Liver (tissue), 9 donors: ENCODE data around the gene ADAMTS2. TPM values are rescaled to one million over a fixed set of nuclear protein-coding genes. Genes with fewer than 3 reads are reported as not detected.

Source experiments
- DNase-seq: peaks from one replicate; pipeline ENCODE4 v3.0.0-alpha.2; 2017; ENCODE audit warnings: low spot score
- H3K27ac ChIP-seq, 2 donors: one replicate each; pipeline ENCODE4 v1.7.0; 2013; ENCODE audit warnings: inconsistent platforms in 2 of 2, low read length in 2 of 2, control low read depth in 1 of 2, low read depth in 1 of 2, mild to moderate bottlenecking in 1 of 2
- H3K27me3 ChIP-seq, 4 donors: one replicate each; pipeline versions ENCODE4 v1.6.1 to v1.7.0; 2013; ENCODE audit warnings: low read length in 3 of 4, inconsistent platforms in 1 of 4, mild to moderate bottlenecking in 1 of 4, moderate library complexity in 1 of 4; ENCODE audit not compliant: control insufficient read depth in 4 of 4, insufficient read depth in 4 of 4
- H3K36me3 ChIP-seq, 4 donors: one replicate each; pipeline versions ENCODE4 v1.6.1 to v1.7.0; 2013; ENCODE audit warnings: low read length in 3 of 4, mild to moderate bottlenecking in 3 of 4, low read depth in 1 of 4, moderate library complexity in 1 of 4; ENCODE audit not compliant: control insufficient read depth in 4 of 4, insufficient read depth in 3 of 4
- H3K4me1 ChIP-seq, 4 donors: one replicate each; pipeline versions ENCODE4 v1.6.1 to v1.7.0; 2013; ENCODE audit warnings: low read length in 3 of 4, mild to moderate bottlenecking in 3 of 4, moderate library complexity in 1 of 4; ENCODE audit not compliant: control insufficient read depth in 4 of 4, insufficient read depth in 4 of 4
- H3K4me3 ChIP-seq, 3 donors: one replicate each; pipeline versions ENCODE4 v1.6.1 to v1.7.0; 2013; ENCODE audit warnings: low read length in 3 of 3, control low read depth in 1 of 3, low read depth in 1 of 3, mild to moderate bottlenecking in 1 of 3
- H3K9ac ChIP-seq, 2 donors: one replicate each; pipeline ENCODE4 v1.7.0; 2013; ENCODE audit warnings: low read length in 2 of 2, mild to moderate bottlenecking in 2 of 2, moderate library complexity in 2 of 2, control low read depth in 1 of 2, low read depth in 1 of 2
- H3K9me3 ChIP-seq, 4 donors: one replicate each; pipeline versions ENCODE4 v1.6.1 to v1.7.0; 2013; ENCODE audit warnings: low read length in 3 of 4; ENCODE audit not compliant: control insufficient read depth in 4 of 4
- EGR1 ChIP-seq, 2 donors: IDR thresholded peaks; 2 replicates each; pipeline ENCODE4 v1.6.1; 2016 to 2018; ENCODE audit warnings: antibody characterized with exemption in 2 of 2, low read depth in 2 of 2
- FOXA1 ChIP-seq: IDR thresholded peaks from 2 replicates; pipeline ENCODE4 v1.6.1; 2016; ENCODE audit warnings: antibody characterized with exemption
- FOXA2 ChIP-seq: IDR thresholded peaks from 2 replicates; pipeline ENCODE4 v1.6.1; 2016; ENCODE audit warnings: antibody characterized with exemption
- GABPA ChIP-seq, 2 donors: IDR thresholded peaks in 1 of 2; conservative IDR thresholded peaks in 1 of 2; 2 replicates each; pipeline ENCODE4 v1.6.1; 2016; ENCODE audit warnings: antibody characterized with exemption in 2 of 2, mild to moderate bottlenecking in 1 of 2, moderate library complexity in 1 of 2
- HNF4G ChIP-seq: IDR thresholded peaks from 2 replicates; pipeline ENCODE4 v1.6.1; 2016; ENCODE audit warnings: antibody characterized with exemption
- JUND ChIP-seq, 2 donors: IDR thresholded peaks; 2 replicates each; pipeline ENCODE4 v1.6.1; 2016; ENCODE audit warnings: antibody characterized with exemption in 2 of 2
- NR2F2 ChIP-seq: IDR thresholded peaks from 2 replicates; pipeline ENCODE4 v1.6.1; 2016; ENCODE audit warnings: antibody characterized with exemption
- RAD21 ChIP-seq, 2 donors: IDR thresholded peaks; 2 replicates each; pipeline ENCODE4 v1.6.1; 2016; ENCODE audit warnings: antibody characterized with exemption in 2 of 2, mild to moderate bottlenecking in 2 of 2
- REST ChIP-seq: IDR thresholded peaks from 2 replicates; pipeline ENCODE4 v1.6.1; 2016; ENCODE audit warnings: antibody characterized with exemption, mild to moderate bottlenecking
- RXRA ChIP-seq, 2 donors: IDR thresholded peaks; 2 replicates each; pipeline ENCODE4 v1.6.1; 2017 to 2018; ENCODE audit warnings: antibody characterized with exemption in 2 of 2, mild to moderate bottlenecking in 1 of 2
- SP1 ChIP-seq: IDR thresholded peaks from 2 replicates; pipeline ENCODE4 v1.6.1; 2018; ENCODE audit warnings: antibody characterized with exemption, mild to moderate bottlenecking
- TAF1 ChIP-seq: conservative IDR thresholded peaks from 2 replicates; pipeline ENCODE4 v1.6.1; 2016; ENCODE audit warnings: antibody characterized with exemption, mild to moderate bottlenecking
- YY1 ChIP-seq: IDR thresholded peaks from 2 replicates; pipeline ENCODE4 v1.6.1; 2016; ENCODE audit warnings: antibody characterized with exemption, mild to moderate bottlenecking
- WGBS: extraction: QIAGEN DNeasy Blood & Tissue Kit; methylation state at CpG from one replicate; pipeline ENCODE4 v1.1.7; 2013; 5-methylcytosine and 5-hydroxymethylcytosine counted together
- polyA plus RNA-seq, 2 donors: library from polyadenylated mRNA; stranded (reverse) in 1 of 2; unstranded in 1 of 2; fragments of 200-250 nt in 1 of 2; fragments of >200 nt in 1 of 2; fragmentation: Nextera tagmentation in 1 of 2; extraction: Ambion mirVana in 1 of 2; gene quantifications; one replicate each; pipeline versions ENCODE4 v1.2.1 to v1.2.3, GENCODE V29; 2013 to 2015
- total RNA-seq, 2 donors: library from RNA; depleted of rRNA; stranded (reverse); fragments of >200 nt; gene quantifications; one replicate each; pipeline ENCODE4 v1.2.3, GENCODE V29; 2014
- TF ChIP-seq, protein P1 (sequence below): IDR thresholded peaks from 2 replicates; pipeline ENCODE4 v1.6.1; 2016; ENCODE audit warnings: antibody characterized with exemption
- TF ChIP-seq, protein P2 (sequence below): IDR thresholded peaks from 2 replicates; pipeline ENCODE4 v1.6.1; 2016; ENCODE audit warnings: antibody characterized with exemption
- donor health status: healthy.
- donor health status: healthy.
- donor health status: healthy.
- donor health status: healthy.
- donor health status: healthy.

ADAMTS2 gene
- total and polyA plus RNA-seq, 4 donors, result 2.7 to 24.3 (median 12.0) TPM

- Histone ChIP-seq H3K4me1 (no peaks in the 10 kb centered on the region), H3K27me3 (no peaks in the 10 kb centered on the region), H3K9me3 (no peaks in the 10 kb centered on the region), H3K27ac (no peak overlapping the region), H3K36me3 (no peaks in the 10 kb centered on the region), H3K4me3 (no peak overlapping the region), H3K9ac (no peak overlapping the region)
- DNase-seq, result no peak
- WGBS, result 80% methylated on average over 9 of the region's 9 CpGs
- TF ChIP-seq RXRA (IDR thresholded peaks at IDR 0.05), result no peak
- TF ChIP-seq YY1, result no peak
- TF ChIP-seq EGR1 (IDR thresholded peaks at IDR 0.05; ENCODE audit: low read depth in 2 of 2), result no peak
- TF ChIP-seq FOXA1, result no peak
Observed at GRCh38 chr5:179187229-179187678, 158.0 kb downstream of the ADAMTS2 start.

DNA sequence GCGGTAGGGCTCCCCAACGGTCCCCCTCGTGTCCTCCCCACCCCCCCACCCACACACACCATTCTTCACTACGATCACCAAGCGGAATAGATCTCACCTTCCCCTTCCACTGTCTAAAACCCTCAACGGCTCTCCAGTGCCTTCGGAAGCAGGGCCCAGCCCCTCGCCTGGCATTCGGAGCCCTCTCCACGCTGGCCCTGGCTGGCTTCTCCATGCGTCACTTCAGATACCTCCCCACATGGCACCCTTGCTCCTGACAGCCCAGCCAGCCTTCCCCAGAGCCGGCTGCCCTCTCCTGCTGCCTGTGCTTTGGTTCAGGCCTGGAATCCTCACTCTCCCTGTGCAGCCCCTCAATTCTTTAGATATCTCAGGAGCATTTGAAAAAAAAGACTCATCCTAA, 158.5 kb downstream of the ADAMTS2 start:
- TF ChIP-seq, protein P1, sequence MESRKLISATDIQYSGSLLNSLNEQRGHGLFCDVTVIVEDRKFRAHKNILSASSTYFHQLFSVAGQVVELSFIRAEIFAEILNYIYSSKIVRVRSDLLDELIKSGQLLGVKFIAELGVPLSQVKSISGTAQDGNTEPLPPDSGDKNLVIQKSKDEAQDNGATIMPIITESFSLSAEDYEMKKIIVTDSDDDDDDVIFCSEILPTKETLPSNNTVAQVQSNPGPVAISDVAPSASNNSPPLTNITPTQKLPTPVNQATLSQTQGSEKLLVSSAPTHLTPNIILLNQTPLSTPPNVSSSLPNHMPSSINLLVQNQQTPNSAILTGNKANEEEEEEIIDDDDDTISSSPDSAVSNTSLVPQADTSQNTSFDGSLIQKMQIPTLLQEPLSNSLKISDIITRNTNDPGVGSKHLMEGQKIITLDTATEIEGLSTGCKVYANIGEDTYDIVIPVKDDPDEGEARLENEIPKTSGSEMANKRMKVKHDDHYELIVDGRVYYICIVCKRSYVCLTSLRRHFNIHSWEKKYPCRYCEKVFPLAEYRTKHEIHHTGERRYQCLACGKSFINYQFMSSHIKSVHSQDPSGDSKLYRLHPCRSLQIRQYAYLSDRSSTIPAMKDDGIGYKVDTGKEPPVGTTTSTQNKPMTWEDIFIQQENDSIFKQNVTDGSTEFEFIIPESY, result no peak
- TF ChIP-seq YY1 (no peak), EGR1 (IDR thresholded peaks at IDR 0.05; ENCODE audit: low read depth in 2 of 2) (no peak), RAD21 (IDR thresholded peaks at IDR 0.05) (no peak), FOXA2 (no peak), FOXA1 (no peak), REST (no peak), HNF4G (no peak), GABPA (IDR thresholded peaks at IDR 0.05 in 1 of 2, conservative IDR thresholded peaks at IDR 0.05 in 1 of 2) (no peak), TAF1 (no peak), NR2F2 (no peak), JUND (IDR thresholded peaks at IDR 0.05) (no peak), RXRA (IDR thresholded peaks at IDR 0.05) (no peak), SP1 (no peak)
- TF ChIP-seq, protein P2, sequence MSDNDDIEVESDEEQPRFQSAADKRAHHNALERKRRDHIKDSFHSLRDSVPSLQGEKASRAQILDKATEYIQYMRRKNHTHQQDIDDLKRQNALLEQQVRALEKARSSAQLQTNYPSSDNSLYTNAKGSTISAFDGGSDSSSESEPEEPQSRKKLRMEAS, result no peak
- WGBS, result 85% methylated on average over 12 of the region's 12 CpGs
- H3K9me3 ChIP-seq, result no peaks in the 10 kb centered on the region
- DNase-seq, result no peak
- no peak overlapping the region for H3K4me3 ChIP-seq
- H3K9ac ChIP-seq, result no peak overlapping the region
- no peaks in the 10 kb centered on the region for H3K36me3 ChIP-seq
- H3K4me1 ChIP-seq, result no peaks in the 10 kb centered on the region
- H3K27me3 ChIP-seq, result no peaks in the 10 kb centered on the region
- no peak overlapping the region for H3K27ac ChIP-seq
